ENCODE measurements around the gene FAF1.

Gene FAF1

DNA sequence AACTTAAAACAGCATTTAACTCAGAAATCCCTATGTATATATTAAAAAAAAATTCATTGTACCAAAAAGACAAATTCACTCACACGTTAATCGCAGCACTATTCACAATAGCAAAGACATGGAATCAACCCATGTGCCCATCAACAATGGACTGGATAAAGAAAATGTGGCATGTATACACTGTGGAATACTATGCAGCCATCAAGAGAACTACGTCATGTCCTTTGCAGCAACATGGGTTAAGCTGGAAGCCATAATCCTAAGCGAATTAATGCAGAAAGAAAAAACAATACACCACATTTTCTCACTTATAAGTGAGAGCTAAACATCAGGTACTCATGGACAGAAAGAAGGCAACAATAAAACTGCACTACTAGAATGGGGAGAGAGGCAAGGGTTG, 99.4 kb downstream of the FAF1 start:
- peaks cover 0 to 19% of the 10 kb centered on the region in 2 donors for H3K9me3 ChIP-seq (ENCODE audit: control insufficient read depth in 1 of 2, low read length in 2 of 2)
- no peaks in the 10 kb centered on the region for H3K27me3 ChIP-seq (ENCODE audit: low read depth, low read length)
- no peaks in the 10 kb centered on the region for H3K4me1 ChIP-seq (ENCODE audit: control insufficient read depth in 1 of 2, insufficient read depth in 2 of 2, low read length in 2 of 2)
- no peaks in the 10 kb centered on the region for H3K36me3 ChIP-seq (ENCODE audit: control insufficient read depth in 1 of 2, insufficient read depth in 2 of 2, low read length in 2 of 2)
- H3K4me3 ChIP-seq (ENCODE audit: low read depth in 1 of 2, low read length in 2 of 2), result no peak overlapping the region
- no peak overlapping the region for H3K27ac ChIP-seq (ENCODE audit: low read length)

- no peak overlapping the region for H3K4me3 ChIP-seq (ENCODE audit: low read depth in 1 of 2, low read length in 2 of 2)
- no peaks in the 10 kb centered on the region for H3K27me3 ChIP-seq (ENCODE audit: low read depth, low read length)
- H3K4me1 ChIP-seq (ENCODE audit: control insufficient read depth in 1 of 2, insufficient read depth in 2 of 2, low read length in 2 of 2), result no peaks in the 10 kb centered on the region
- no peaks in the 10 kb centered on the region for H3K36me3 ChIP-seq (ENCODE audit: control insufficient read depth in 1 of 2, insufficient read depth in 2 of 2, low read length in 2 of 2)
- H3K9me3 ChIP-seq (ENCODE audit: control insufficient read depth in 1 of 2, low read length in 2 of 2), result peaks cover 0 to 19% of the 10 kb centered on the region in 2 donors
- no peak overlapping the region for H3K27ac ChIP-seq (ENCODE audit: low read length)
These were observed 99.8 kb downstream of the FAF1 start for GRCh38 chr1:50860256-50860655.

DNA sequence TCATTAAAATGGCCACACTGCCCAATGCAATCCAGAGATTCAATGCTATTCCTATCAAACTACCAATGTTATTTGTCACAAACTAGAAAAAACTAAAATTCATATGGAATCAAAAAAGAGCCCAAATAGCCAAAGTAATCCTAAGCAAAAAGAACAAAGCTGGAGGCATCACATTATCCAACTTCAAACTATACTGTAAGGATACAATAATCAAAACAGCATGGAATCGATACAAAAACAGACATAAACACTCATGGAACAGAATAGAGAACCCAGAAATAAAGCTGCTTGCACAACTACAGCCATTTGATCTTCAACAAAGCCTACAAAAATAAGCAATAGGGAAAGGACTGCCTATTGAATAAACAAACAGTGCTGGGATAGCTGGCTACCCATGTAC, 100.4 kb downstream of the FAF1 start:
- no peak overlapping the region for H3K27ac ChIP-seq (ENCODE audit: low read length)
- peaks cover 0 to 19% of the 10 kb centered on the region in 2 donors for H3K9me3 ChIP-seq (ENCODE audit: control insufficient read depth in 1 of 2, low read length in 2 of 2)
- no peaks in the 10 kb centered on the region for H3K27me3 ChIP-seq (ENCODE audit: low read depth, low read length)
- no peaks in the 10 kb centered on the region for H3K4me1 ChIP-seq (ENCODE audit: control insufficient read depth in 1 of 2, insufficient read depth in 2 of 2, low read length in 2 of 2)
- no peaks in the 10 kb centered on the region for H3K36me3 ChIP-seq (ENCODE audit: control insufficient read depth in 1 of 2, insufficient read depth in 2 of 2, low read length in 2 of 2)
- no peak overlapping the region for H3K4me3 ChIP-seq (ENCODE audit: low read depth in 1 of 2, low read length in 2 of 2)

- H3K4me3 ChIP-seq (ENCODE audit: low read depth in 1 of 2, low read length in 2 of 2), result no peak overlapping the region
- no peaks in the 10 kb centered on the region for H3K27me3 ChIP-seq (ENCODE audit: low read depth, low read length)
- H3K9me3 ChIP-seq (ENCODE audit: control insufficient read depth in 1 of 2, low read length in 2 of 2), result peaks cover 0 to 19% of the 10 kb centered on the region in 2 donors
- no peaks in the 10 kb centered on the region for H3K4me1 ChIP-seq (ENCODE audit: control insufficient read depth in 1 of 2, insufficient read depth in 2 of 2, low read length in 2 of 2)
- H3K27ac ChIP-seq (ENCODE audit: low read length), result no peak overlapping the region
- H3K36me3 ChIP-seq (ENCODE audit: control insufficient read depth in 1 of 2, insufficient read depth in 2 of 2, low read length in 2 of 2), result no peaks in the 10 kb centered on the region
These were observed 101.3 kb downstream of the FAF1 start for GRCh38 chr1:50858761-50859160.

GRCh38 chr1:50857702-50858101, 102.4 kb downstream of the FAF1 start:
- no peaks in the 10 kb centered on the region for H3K36me3 ChIP-seq (ENCODE audit: control insufficient read depth in 1 of 2, insufficient read depth in 2 of 2, low read length in 2 of 2)
- H3K4me1 ChIP-seq (ENCODE audit: control insufficient read depth in 1 of 2, insufficient read depth in 2 of 2, low read length in 2 of 2), result peaks cover 0 to 3% of the 10 kb centered on the region in 2 donors
- H3K27ac ChIP-seq (ENCODE audit: low read length), result no peak overlapping the region
- peaks cover 0 to 14% of the 10 kb centered on the region in 2 donors for H3K9me3 ChIP-seq (ENCODE audit: control insufficient read depth in 1 of 2, low read length in 2 of 2)
- H3K27me3 ChIP-seq (ENCODE audit: low read depth, low read length), result no peaks in the 10 kb centered on the region
- no peak overlapping the region for H3K4me3 ChIP-seq (ENCODE audit: low read depth in 1 of 2, low read length in 2 of 2)

DNA sequence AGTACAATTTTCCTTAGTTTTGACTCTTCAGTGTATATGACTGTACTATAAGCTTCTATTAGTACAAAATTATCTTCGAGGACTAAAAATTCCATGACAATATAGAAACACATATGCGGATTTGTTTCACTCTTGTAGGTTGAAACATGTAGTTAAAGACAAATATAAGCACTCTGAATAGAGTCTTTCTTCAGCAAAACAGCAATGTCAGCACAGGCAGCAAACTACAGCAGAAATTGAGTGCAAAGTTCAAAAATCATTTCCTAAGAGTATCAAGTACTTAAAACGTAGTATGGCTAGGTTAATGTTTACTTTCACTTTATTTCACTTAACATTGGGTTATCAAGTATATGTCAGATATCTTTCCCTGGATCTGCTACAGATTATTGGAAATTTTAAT, 106.7 kb downstream of the FAF1 start:
- no peaks in the 10 kb centered on the region for H3K27me3 ChIP-seq (ENCODE audit: low read depth, low read length)
- no peaks in the 10 kb centered on the region for H3K36me3 ChIP-seq (ENCODE audit: control insufficient read depth in 1 of 2, insufficient read depth in 2 of 2, low read length in 2 of 2)
- no peak overlapping the region for H3K27ac ChIP-seq (ENCODE audit: low read length)
- no peaks in the 10 kb centered on the region for H3K9me3 ChIP-seq (ENCODE audit: control insufficient read depth in 1 of 2, low read length in 2 of 2)
- H3K4me1 ChIP-seq (ENCODE audit: control insufficient read depth in 1 of 2, insufficient read depth in 2 of 2, low read length in 2 of 2), result peaks cover 0 to 5% of the 10 kb centered on the region in 2 donors
- no peak overlapping the region for H3K4me3 ChIP-seq (ENCODE audit: low read depth in 1 of 2, low read length in 2 of 2)

DNA sequence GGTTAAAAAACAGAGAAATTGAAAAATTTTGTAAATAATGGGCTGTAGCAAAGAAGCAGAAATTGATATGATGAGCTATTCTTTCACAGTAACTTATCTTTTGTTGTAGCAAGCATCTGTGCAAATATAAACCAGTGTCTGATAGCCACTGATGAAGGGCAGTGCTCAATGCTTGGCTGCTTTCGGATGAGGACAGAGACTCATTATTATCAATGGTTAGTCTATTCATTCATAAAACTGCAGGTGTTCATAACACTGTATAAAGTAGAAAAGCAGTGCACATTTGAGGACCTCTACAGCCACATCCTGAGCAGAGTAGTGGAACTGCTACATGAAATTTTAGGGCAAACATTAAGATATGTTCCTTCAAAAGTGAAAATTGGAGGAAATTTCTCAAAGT, 107.2 kb downstream of the FAF1 start:
- Histone ChIP-seq H3K4me3 (ENCODE audit: low read depth in 1 of 2, low read length in 2 of 2) (no peak overlapping the region), H3K27ac (ENCODE audit: low read length) (no peak overlapping the region), H3K9me3 (ENCODE audit: control insufficient read depth in 1 of 2, low read length in 2 of 2) (no peaks in the 10 kb centered on the region), H3K36me3 (ENCODE audit: control insufficient read depth in 1 of 2, insufficient read depth in 2 of 2, low read length in 2 of 2) (no peaks in the 10 kb centered on the region), H3K27me3 (ENCODE audit: low read depth, low read length) (no peaks in the 10 kb centered on the region), H3K4me1 (ENCODE audit: control insufficient read depth in 1 of 2, insufficient read depth in 2 of 2, low read length in 2 of 2) (peaks cover 0 to 5% of the 10 kb centered on the region in 2 donors)

- H3K27me3 ChIP-seq (ENCODE audit: low read depth, low read length), result no peaks in the 10 kb centered on the region
- H3K4me1 ChIP-seq (ENCODE audit: control insufficient read depth in 1 of 2, insufficient read depth in 2 of 2, low read length in 2 of 2), result peaks cover 0 to 5% of the 10 kb centered on the region in 2 donors
- H3K27ac ChIP-seq (ENCODE audit: low read length), result no peak overlapping the region
- H3K36me3 ChIP-seq (ENCODE audit: control insufficient read depth in 1 of 2, insufficient read depth in 2 of 2, low read length in 2 of 2), result no peaks in the 10 kb centered on the region
- no peak overlapping the region for H3K4me3 ChIP-seq (ENCODE audit: low read depth in 1 of 2, low read length in 2 of 2)
- H3K9me3 ChIP-seq (ENCODE audit: control insufficient read depth in 1 of 2, low read length in 2 of 2), result peaks cover 0 to 3% of the 10 kb centered on the region in 2 donors
These were observed 108.6 kb downstream of the FAF1 start for GRCh38 chr1:50851466-50851865.

- H3K9me3 ChIP-seq (ENCODE audit: control insufficient read depth in 1 of 2, low read length in 2 of 2), result peaks cover 0 to 3% of the 10 kb centered on the region in 2 donors
- H3K27me3 ChIP-seq (ENCODE audit: low read depth, low read length), result no peaks in the 10 kb centered on the region
- H3K4me1 ChIP-seq (ENCODE audit: control insufficient read depth in 1 of 2, insufficient read depth in 2 of 2, low read length in 2 of 2), result peaks cover 0 to 5% of the 10 kb centered on the region in 2 donors
- H3K4me3 ChIP-seq (ENCODE audit: low read depth in 1 of 2, low read length in 2 of 2), result no peak overlapping the region
- no peak overlapping the region for H3K27ac ChIP-seq (ENCODE audit: low read length)
- no peaks in the 10 kb centered on the region for H3K36me3 ChIP-seq (ENCODE audit: control insufficient read depth in 1 of 2, insufficient read depth in 2 of 2, low read length in 2 of 2)
These were observed 109.0 kb downstream of the FAF1 start for GRCh38 chr1:50851034-50851433.

- H3K4me3 ChIP-seq (ENCODE audit: low read depth in 1 of 2, low read length in 2 of 2), result no peak overlapping the region
- H3K9me3 ChIP-seq (ENCODE audit: control insufficient read depth in 1 of 2, low read length in 2 of 2), result peaks cover 0 to 3% of the 10 kb centered on the region in 2 donors
- no peaks in the 10 kb centered on the region for H3K4me1 ChIP-seq (ENCODE audit: control insufficient read depth in 1 of 2, insufficient read depth in 2 of 2, low read length in 2 of 2)
- H3K36me3 ChIP-seq (ENCODE audit: control insufficient read depth in 1 of 2, insufficient read depth in 2 of 2, low read length in 2 of 2), result no peaks in the 10 kb centered on the region
- H3K27me3 ChIP-seq (ENCODE audit: low read depth, low read length), result no peaks in the 10 kb centered on the region
- no peak overlapping the region for H3K27ac ChIP-seq (ENCODE audit: low read length)
These were observed 112.8 kb downstream of the FAF1 start for GRCh38 chr1:50847303-50847702.

DNA sequence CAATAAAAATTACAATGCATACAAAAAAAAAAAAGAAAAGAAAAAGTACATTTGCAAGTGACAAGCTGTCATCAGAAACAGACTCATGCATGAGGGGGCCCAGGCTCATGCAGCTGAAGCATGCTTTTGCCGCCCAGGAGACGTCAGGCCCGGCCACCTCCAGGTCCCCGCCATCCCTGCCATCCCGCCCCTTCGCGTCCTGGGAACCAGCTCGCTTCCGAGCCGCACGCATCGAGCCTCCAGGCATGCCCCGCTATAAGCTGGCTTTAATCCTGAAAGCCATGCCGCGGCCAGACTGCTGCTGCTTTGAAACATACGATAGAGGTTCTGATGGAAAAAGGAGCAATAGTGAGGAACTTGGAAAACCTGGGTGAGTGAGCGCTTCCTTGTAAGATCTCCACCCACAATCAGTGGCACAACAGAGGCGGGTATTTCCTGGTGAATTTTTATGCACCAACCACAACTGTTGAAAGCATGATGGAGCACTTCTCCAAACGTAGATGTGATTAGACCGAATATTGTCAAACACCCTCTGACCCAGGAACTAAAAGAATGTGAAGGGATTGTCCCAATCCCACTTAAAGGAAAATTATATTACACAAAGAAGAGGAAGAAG, 113.7 kb downstream of the FAF1 start:
- Histone ChIP-seq H3K27ac (ENCODE audit: low read length) (no peak overlapping the region), H3K9me3 (ENCODE audit: control insufficient read depth in 1 of 2, low read length in 2 of 2) (peaks cover 0 to 3% of the 10 kb centered on the region in 2 donors), H3K36me3 (ENCODE audit: control insufficient read depth in 1 of 2, insufficient read depth in 2 of 2, low read length in 2 of 2) (no peaks in the 10 kb centered on the region), H3K4me1 (ENCODE audit: control insufficient read depth in 1 of 2, insufficient read depth in 2 of 2, low read length in 2 of 2) (peaks cover 4 to 8% of the 10 kb centered on the region in 2 donors), H3K4me3 (ENCODE audit: low read depth in 1 of 2, low read length in 2 of 2) (no peak overlapping the region), H3K27me3 (ENCODE audit: low read depth, low read length) (no peaks in the 10 kb centered on the region)

DNA sequence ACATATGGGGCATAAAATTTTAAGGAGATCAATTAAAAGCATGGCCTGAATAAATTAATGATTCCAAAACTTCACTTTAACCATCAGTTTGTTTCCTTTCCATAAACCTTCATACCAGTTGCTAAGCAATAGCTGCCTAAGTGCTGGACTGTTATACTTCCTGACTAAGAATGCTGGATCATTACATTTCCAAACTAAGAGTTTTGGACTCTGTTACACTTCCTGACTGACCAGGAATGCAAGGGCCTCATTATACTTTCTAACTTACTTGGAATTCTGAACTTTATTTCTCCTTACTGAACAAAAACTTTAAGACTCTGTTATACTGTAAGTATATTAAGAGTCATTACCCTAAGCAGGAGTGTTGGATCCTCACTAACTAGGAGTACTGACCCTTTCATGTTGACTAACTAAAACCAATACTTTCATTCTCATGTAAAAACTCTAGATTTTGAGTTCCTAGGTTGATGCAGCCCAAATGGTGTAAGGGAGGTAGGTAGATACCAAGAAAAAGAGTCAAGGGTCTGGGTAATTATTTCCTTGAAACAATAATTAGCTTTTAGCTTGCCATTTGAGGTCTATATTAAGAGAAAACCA, 118.2 kb downstream of the FAF1 start:
- Histone ChIP-seq H3K36me3 (ENCODE audit: control insufficient read depth in 1 of 2, insufficient read depth in 2 of 2, low read length in 2 of 2) (no peaks in the 10 kb centered on the region), H3K27ac (ENCODE audit: low read length) (peak overlapping the region; percentile 40), H3K4me3 (ENCODE audit: low read depth in 1 of 2, low read length in 2 of 2) (no peak overlapping the region), H3K27me3 (ENCODE audit: low read depth, low read length) (no peaks in the 10 kb centered on the region), H3K4me1 (ENCODE audit: control insufficient read depth in 1 of 2, insufficient read depth in 2 of 2, low read length in 2 of 2) (peaks cover 4 to 9% of the 10 kb centered on the region in 2 donors), H3K9me3 (ENCODE audit: control insufficient read depth in 1 of 2, low read length in 2 of 2) (no peaks in the 10 kb centered on the region)
